Measurements from ENCODE around the gene CRYL1.

GRCh38 chr13:20360835-20361412 lies 164.7 kb downstream of the CRYL1 start:
- TF ChIP-seq CTCF (IDR thresholded peaks at IDR 0.05) (no peak), EZH2 (IDR thresholded peaks at IDR 0.05; ENCODE audit: borderline replicate concordance, insufficient read depth, low read depth, low read length, poor library complexity, severe bottlenecking) (no peak)
